HepG2 (cell line): Measurements from ENCODE around the gene ELMOD3. TPM values are rescaled to one million over a fixed set of nuclear protein-coding genes. Genes with fewer than 3 reads are reported as not detected.

Source experiments
- ARNT2 ChIP-seq: sonication (generic); formaldehyde crosslinking; IDR thresholded peaks from 2 replicates; pipeline ENCODE4 v1.8.0; 2022; ENCODE audit warnings: mild to moderate bottlenecking, low read depth, missing genetic modification reagents, moderate library complexity
- BORCS8-MEF2B ChIP-seq: sonication (generic); formaldehyde crosslinking; IDR thresholded peaks from 2 replicates; pipeline ENCODE4 v1.8.0; 2022; ENCODE audit warnings: mild to moderate bottlenecking, missing genetic modification reagents
- CCDC6 ChIP-seq: sonication (generic); formaldehyde crosslinking; IDR thresholded peaks from 2 replicates; pipeline ENCODE4 v1.8.1; 2022; ENCODE audit warnings: mild to moderate bottlenecking, missing genetic modification reagents, moderate library complexity
- CTCF ChIP-seq: sonication (generic); formaldehyde crosslinking; IDR thresholded peaks from 2 replicates; pipeline ENCODE4 v1.5.0; 2020; ENCODE audit warnings: mild to moderate bottlenecking, missing genetic modification reagents, moderate library complexity
- HNRNPLL ChIP-seq: fragments of 200-400 bp; formaldehyde crosslinking; IDR thresholded peaks from 2 replicates; pipeline ENCODE4 v1.6.1; 2017; ENCODE audit warnings: mild to moderate bottlenecking, low read depth, low read length; ENCODE audit not compliant: poor library complexity, severe bottlenecking
- KMT2A ChIP-seq: sonication (generic); formaldehyde crosslinking; IDR thresholded peaks from 2 replicates; pipeline ENCODE4 v1.4.0; 2020; ENCODE audit warnings: missing genetic modification reagents
- MED13 ChIP-seq: sonication (generic); formaldehyde crosslinking; IDR thresholded peaks from 2 replicates; pipeline ENCODE4 v1.5.0; 2020; ENCODE audit warnings: missing genetic modification reagents
- NCOR1 ChIP-seq: fragments of 200-600 bp; sonication (generic); IDR thresholded peaks from 2 replicates; pipeline ENCODE4 v1.7.0; 2017; ENCODE audit warnings: antibody characterized with exemption, low read length, borderline replicate concordance
- NR2F2 ChIP-seq: IDR thresholded peaks from 2 replicates; pipeline ENCODE4 v1.6.1; 2012; ENCODE audit warnings: low read depth, inconsistent platforms, borderline replicate concordance
- POGZ ChIP-seq: sonication (generic); formaldehyde crosslinking; IDR thresholded peaks from 2 replicates; pipeline ENCODE4 v1.4.0; 2020; ENCODE audit warnings: mild to moderate bottlenecking, missing genetic modification reagents
- RAD21 ChIP-seq: fragments of 450-650 bp; formaldehyde crosslinking; IDR thresholded peaks from 2 replicates; pipeline ENCODE4 v1.5.0; 2020; ENCODE audit warnings: mild to moderate bottlenecking
- RARA ChIP-seq: IDR thresholded peaks from 2 replicates; pipeline ENCODE4 v1.6.1; 2016; ENCODE audit warnings: missing genetic modification reagents, missing compliant biosample characterization
- RBFOX2 ChIP-seq: fragments of 200-400 bp; formaldehyde crosslinking; IDR thresholded peaks from 2 replicates; pipeline ENCODE4 v1.6.1; 2017; ENCODE audit warnings: low read depth, mild to moderate bottlenecking, low read length
- SMAD9 ChIP-seq: sonication (generic); formaldehyde crosslinking; IDR thresholded peaks from 2 replicates; pipeline ENCODE4 v1.5.1; 2020; ENCODE audit warnings: mild to moderate bottlenecking, missing genetic modification reagents
- SMC3 ChIP-seq: IDR thresholded peaks from 2 replicates; pipeline ENCODE4 v1.6.1; 2011; ENCODE audit warnings: low read length, improper control_type of control experiment
- TBX2 ChIP-seq: sonication (generic); formaldehyde crosslinking; IDR thresholded peaks from 2 replicates; pipeline ENCODE4 v1.5.0; 2020; ENCODE audit warnings: missing genetic modification reagents, mild to moderate bottlenecking, borderline replicate concordance
- USF2 ChIP-seq, 2 experiments: sonication (generic) in 1 of 2; formaldehyde crosslinking in 1 of 2; IDR thresholded peaks; 2 replicates each; pipeline versions ENCODE4 v1.5.1 to v1.6.1; 2011 to 2020; ENCODE audit warnings: borderline replicate concordance in 1 of 2, low read depth in 1 of 2, low read length in 1 of 2, mild to moderate bottlenecking in 1 of 2, missing genetic modification reagents in 1 of 2, moderate library complexity in 1 of 2
- ZMYM4 ChIP-seq: sonication (generic); formaldehyde crosslinking; IDR thresholded peaks from 2 replicates; pipeline ENCODE4 v1.8.1; 2023; ENCODE audit warnings: mild to moderate bottlenecking, missing genetic modification reagents
- ZNF770 ChIP-seq: sonication (generic); formaldehyde crosslinking; IDR thresholded peaks from 2 replicates; pipeline ENCODE4 v1.5.0; 2020; ENCODE audit warnings: mild to moderate bottlenecking, missing genetic modification reagents
- ZSCAN20 ChIP-seq: sonication (generic); formaldehyde crosslinking; IDR thresholded peaks from 2 replicates; pipeline ENCODE4 v1.4.0; 2020; ENCODE audit warnings: missing genetic modification reagents, mild to moderate bottlenecking, borderline replicate concordance
- polyA plus RNA-seq, 8 experiments: library from polyadenylated mRNA; depleted of rRNA in 3 of 8; stranded (reverse) in 7 of 8; unstranded in 1 of 8; fragments of >200 nt; fragmentation: Illumina TruSeq in 4 of 8; extraction: Trizol in 4 of 8; gene quantifications; 2 replicates each; pipeline versions ENCODE4 v1.2.1 to v1.2.3, GENCODE V29; 2011 to 2016; ENCODE audit warnings: low read depth in 4 of 8, missing spikeins in 1 of 8, mixed read lengths in 1 of 8; ENCODE audit not compliant: insufficient read depth in 1 of 8
- total RNA-seq, 5 experiments: library from RNA; depleted of rRNA; stranded (reverse); fragments of >200 nt; fragmentation: Illumina TruSeq; extraction: Trizol; gene quantifications; 2 replicates each; pipeline ENCODE4 v1.2.3, GENCODE V29; 2016; ENCODE audit warnings: low read depth in 1 of 5

The ELMOD3 gene
- total and polyA plus RNA-seq, 2 of the 13 experiments (the other 11 are each of a cell fraction or from before 2014, with no cell fraction given): 13.3 to 19.5 TPM

- TF ChIP-seq CTCF (CRISPR knock-in tag) (0 out of 2 replicates have a peak, but pooled peaks have one; percentile 2), USF2 (IDR thresholded peaks at IDR 0.05; ENCODE audit: low read depth, low read length) (no peak; the same call in 1 of the 2 replicates), USF2 (CRISPR knock-in tag; IDR thresholded peaks at IDR 0.05; ENCODE audit: borderline replicate concordance) (peak; percentile 62; the same call in 1 of the 2 replicates), NR2F2 (peak; percentile 15; the same call in 1 of the 2 replicates), POGZ (peak; percentile 48; the same call in 1 of the 2 replicates), MED13 (CRISPR knock-in tag) (0 out of 2 replicates have a peak, but pooled peaks have one; percentile 30), ZMYM4 (CRISPR knock-in tag) (0 out of 2 replicates have a peak, but pooled peaks have one; percentile 31), RAD21 (CRISPR knock-in tag) (0 out of 2 replicates have a peak, but pooled peaks have one; percentile 21), NCOR1 (peak; percentile 43; the same call in 1 of the 2 replicates), CCDC6 (CRISPR knock-in tag) (peak; percentile 54; the same call in 1 of the 2 replicates), ARNT2 (CRISPR knock-in tag) (peak; percentile 45; the same call in 1 of the 2 replicates), HNRNPLL (peak; percentile 58), SMC3 (no peak), SMAD9 (CRISPR knock-in tag) (0 out of 2 replicates have a peak, but pooled peaks have one; percentile 26), RARA (CRISPR knock-in tag) (peak; percentile 13; the same call in 1 of the 2 replicates), RBFOX2 (peak; percentile 71), BORCS8-MEF2B (CRISPR knock-in tag) (peak; percentile 54; the same call in 1 of the 2 replicates), ZNF770 (CRISPR knock-in tag) (peak; percentile 91), TBX2 (CRISPR knock-in tag) (0 out of 2 replicates have a peak, but pooled peaks have one; percentile 17), KMT2A (no peak), ZSCAN20 (CRISPR knock-in tag) (no peak)
Observed at GRCh38 chr2:85308896-85309555, 45.5 kb upstream of the ELMOD3 start (continued).
